GM12878 (cell line): ENCODE data around the gene KRTAP29-1. TPM values are rescaled to one million over a fixed set of nuclear protein-coding genes. Genes with fewer than 3 reads are reported as not detected.

ENCODE experiments used
- ATAC-seq: fragments of 200-7000 bp; cut with Tn5 transposase; 3 replicates; pipeline ENCODE4 v1.9.1; 2020; ENCODE audit warnings: mild to moderate bottlenecking, moderate library complexity
- BruUV-seq: library from RNA; stranded (reverse); fragments of 400-500 nt; replicated peaks from 2 replicates; lab custom pipeline; 2021; lab: Mats Ljungman, UMichigan
- CTCF ChIA-PET: fragments of 300-600 bp; sonication (Branson Sonifier 250); formaldehyde crosslinking; extraction: SDS; loops from one replicate; lab custom pipeline; 2021; ENCODE audit warnings: inconsistent platforms; lab: Yijun Ruan, JAX
- POLR2A ChIA-PET: fragments of 350-600 bp; formaldehyde crosslinking; extraction: SDS; loops from one replicate; lab custom pipeline; 2021; ENCODE audit warnings: inconsistent platforms; lab: Charles Lee
- RAD21 ChIA-PET: fragments of 300-600 bp; sonication (Branson Sonifier 250); formaldehyde crosslinking; loops from one replicate; lab custom pipeline; 2023; ENCODE audit warnings: antibody characterized with exemption; ENCODE audit not compliant: unreplicated experiment; lab: Charles Lee
- SMC1A ChIA-PET: fragments of 300-600 bp; sonication (Branson Sonifier 250); formaldehyde crosslinking; loops from one replicate; lab custom pipeline; 2023; ENCODE audit not compliant: unreplicated experiment, uncharacterized antibody; lab: Charles Lee
- DNase-seq: peaks from one replicate; pipeline ENCODE4 v3.0.0-alpha.2; 2011; ENCODE audit warnings: low read depth, low spot score
- FAIRE-seq: peaks from 3 replicates; lab custom pipeline; 2011; peaks lifted over from hg19 to GRCh38; lab: Jason Lieb, UNC
- H2AFZ ChIP-seq: 2 replicates; pipeline ENCODE4 v1.6.0; 2011; ENCODE audit warnings: low read depth, low read length, control low read depth; ENCODE audit not compliant: control insufficient read depth
- H3K27ac ChIP-seq: 2 replicates; pipeline ENCODE4 v1.5.1; 2011; ENCODE audit warnings: control low read depth; ENCODE audit not compliant: control insufficient read depth, insufficient read depth
- H3K27me3 ChIP-seq, 2 experiments: replicated peaks in 1 of 2; 2 replicates each; pipeline versions ENCODE4 v1.6.0 to v1.6.1; 2011; ENCODE audit warnings: low read length in 1 of 2; ENCODE audit not compliant: control insufficient read depth in 2 of 2, insufficient read depth in 2 of 2
- H3K36me3 ChIP-seq, 2 experiments: 2 replicates each; pipeline ENCODE4 v1.5.1; 2011; ENCODE audit warnings: low read length in 1 of 2; ENCODE audit not compliant: control insufficient read depth in 2 of 2, insufficient read depth in 2 of 2
- H3K4me1 ChIP-seq: 2 replicates; pipeline ENCODE4 v1.6.1; 2011; ENCODE audit warnings: mild to moderate bottlenecking, low read length, moderate library complexity, mixed read lengths; ENCODE audit not compliant: control insufficient read depth, insufficient read depth
- H3K4me2 ChIP-seq: 2 replicates; pipeline ENCODE4 v1.6.0; 2011; ENCODE audit warnings: control low read depth; ENCODE audit not compliant: control insufficient read depth, insufficient read depth
- H3K4me3 ChIP-seq: fragments of 200-600 bp; sonication (generic); 2 replicates; pipeline ENCODE4 v1.5.1; 2016
- H3K79me2 ChIP-seq: 2 replicates; pipeline ENCODE4 v1.6.0; 2011; ENCODE audit warnings: low read length; ENCODE audit not compliant: control insufficient read depth, insufficient read depth
- H3K9ac ChIP-seq: 2 replicates; pipeline ENCODE4 v1.8.0; 2011; ENCODE audit warnings: low read length, control low read depth, mixed read lengths; ENCODE audit not compliant: control insufficient read depth, insufficient read depth
- H3K9me3 ChIP-seq: replicated peaks from 3 replicates; pipeline ENCODE4 v1.5.1; 2011; ENCODE audit warnings: mild to moderate bottlenecking, low read length; ENCODE audit not compliant: control insufficient read depth, insufficient read depth
- H4K20me1 ChIP-seq: 2 replicates; pipeline ENCODE4 v1.6.0; 2011; ENCODE audit not compliant: control insufficient read depth, insufficient read depth
- ASH2L ChIP-seq: fragments of 300-600, 200-600 bp; sonication (generic); IDR thresholded peaks from 2 replicates; pipeline ENCODE4 v1.6.1; 2017; ENCODE audit warnings: low read depth, mild to moderate bottlenecking, borderline replicate concordance
- ATF7 ChIP-seq: fragments of 450-650 bp; IDR thresholded peaks from 2 replicates; pipeline ENCODE4 v1.6.1; 2016; ENCODE audit warnings: low read depth, mild to moderate bottlenecking
- IKZF2 ChIP-seq, 2 experiments: fragments of 450-650 bp; IDR thresholded peaks; 2 replicates each; pipeline ENCODE4 v1.6.1; 2017; ENCODE audit warnings: mild to moderate bottlenecking in 2 of 2, moderate library complexity in 2 of 2
- NFIC ChIP-seq: IDR thresholded peaks from 2 replicates; pipeline ENCODE4 v1.6.1; 2012; ENCODE audit warnings: low read depth, mild to moderate bottlenecking, inconsistent platforms, low read length, moderate library complexity
- RB1 ChIP-seq: fragments of 450-650 bp; formaldehyde crosslinking; IDR thresholded peaks from 2 replicates; pipeline ENCODE4 v1.6.1; 2017; ENCODE audit warnings: mild to moderate bottlenecking, borderline replicate concordance
- RELA ChIP-seq: fragments of 450-650 bp; IDR thresholded peaks from 2 replicates; pipeline ENCODE4 v1.8.0; 2014; ENCODE audit warnings: borderline replicate concordance; ENCODE audit not compliant: partially characterized antibody
- SREBF1 ChIP-seq: IDR thresholded peaks from 2 replicates; pipeline ENCODE4 v1.6.1; 2012; ENCODE audit warnings: mild to moderate bottlenecking, low read length
- YBX1 ChIP-seq: fragments of 450-650 bp; IDR thresholded peaks from 2 replicates; pipeline ENCODE4 v1.6.1; 2016; ENCODE audit warnings: antibody characterized with exemption
- WGBS: methylation state at CpG from one replicate; pipeline ENCODE4 v1.1.6; 2016; ENCODE audit warnings: low lambda C conversion rate; ENCODE audit not compliant: insufficient replicate concordance, insufficient coverage; ENCODE audit errors: missing lambda C conversion rate; 5-methylcytosine and 5-hydroxymethylcytosine counted together
- in situ Hi-C: fragments of 300-500 bp; cut with MboI; formaldehyde crosslinking; loops from 9 replicates; pipeline ENCODE4 v1.14.3; 2018; ENCODE audit warnings: mixed read lengths
- intact Hi-C: fragments of 100-400 bp; cut with micrococcal nuclease; formaldehyde crosslinking; loops from one replicate; pipeline ENCODE4 v1.14.2; 2022; ENCODE audit not compliant: unreplicated experiment
- polyA plus RNA-seq, 11 experiments: library from polyadenylated mRNA; depleted of rRNA in 4 of 11; unstranded in 6 of 11; stranded (reverse) in 5 of 11; fragments of >200 nt; fragmentation: Nextera tagmentation in 4 of 11; fragmentation: Illumina TruSeq in 1 of 11; extraction: Ambion mirVana in 4 of 11; extraction: Trizol in 1 of 11; gene quantifications; 1 replicate in 1 of 11; 2 replicates in 10 of 11; pipeline versions ENCODE4 v1.2.1 to v1.2.3, GENCODE V29; 2011 to 2016; ENCODE audit warnings: inconsistent platforms in 2 of 11, missing spikeins in 2 of 11, low read depth in 1 of 11
- total RNA-seq, 4 experiments: library from RNA; depleted of rRNA in 3 of 4; stranded (reverse); fragments of >200 nt in 3 of 4; fragmentation: Illumina TruSeq in 1 of 4; extraction: Trizol in 1 of 4; gene quantifications; 2 replicates each; pipeline versions ENCODE4 v1.2.1 to v1.2.3, GENCODE V29; 2013 to 2021
- TF ChIP-seq, protein P1 (sequence below): fragments of 450-650 bp; IDR thresholded peaks from 2 replicates; pipeline ENCODE4 v1.6.1; 2018; ENCODE audit warnings: mild to moderate bottlenecking, low read depth, moderate library complexity; ENCODE audit not compliant: partially characterized antibody
- TF ChIP-seq, protein P2 (sequence below), 3 experiments: IDR thresholded peaks in 2 of 3; conservative IDR thresholded peaks in 1 of 3; 2 replicates each; pipeline ENCODE4 v1.5.1; 2011; ENCODE audit warnings: low read depth in 3 of 3, low read length in 3 of 3, mild to moderate bottlenecking in 3 of 3, control low read depth in 2 of 3, moderate library complexity in 2 of 3, inconsistent platforms in 1 of 3, mixed read lengths in 1 of 3; ENCODE audit not compliant: control insufficient read depth in 2 of 3, insufficient read depth in 1 of 3; ENCODE audit errors: extremely low read depth in 1 of 3
- TF ChIP-seq, protein P3 (sequence below): fragments of 450-650 bp; IDR thresholded peaks from 2 replicates; pipeline ENCODE4 v1.6.1; 2018; ENCODE audit warnings: borderline replicate concordance, mild to moderate bottlenecking; ENCODE audit not compliant: partially characterized antibody

The KRTAP29-1 gene
- total and polyA plus RNA-seq, 10 of the 15 experiments (the other 5 are each of a cell fraction or from before 2014, with no cell fraction given) = 1.9 TPM; not detected in 9

DNA sequence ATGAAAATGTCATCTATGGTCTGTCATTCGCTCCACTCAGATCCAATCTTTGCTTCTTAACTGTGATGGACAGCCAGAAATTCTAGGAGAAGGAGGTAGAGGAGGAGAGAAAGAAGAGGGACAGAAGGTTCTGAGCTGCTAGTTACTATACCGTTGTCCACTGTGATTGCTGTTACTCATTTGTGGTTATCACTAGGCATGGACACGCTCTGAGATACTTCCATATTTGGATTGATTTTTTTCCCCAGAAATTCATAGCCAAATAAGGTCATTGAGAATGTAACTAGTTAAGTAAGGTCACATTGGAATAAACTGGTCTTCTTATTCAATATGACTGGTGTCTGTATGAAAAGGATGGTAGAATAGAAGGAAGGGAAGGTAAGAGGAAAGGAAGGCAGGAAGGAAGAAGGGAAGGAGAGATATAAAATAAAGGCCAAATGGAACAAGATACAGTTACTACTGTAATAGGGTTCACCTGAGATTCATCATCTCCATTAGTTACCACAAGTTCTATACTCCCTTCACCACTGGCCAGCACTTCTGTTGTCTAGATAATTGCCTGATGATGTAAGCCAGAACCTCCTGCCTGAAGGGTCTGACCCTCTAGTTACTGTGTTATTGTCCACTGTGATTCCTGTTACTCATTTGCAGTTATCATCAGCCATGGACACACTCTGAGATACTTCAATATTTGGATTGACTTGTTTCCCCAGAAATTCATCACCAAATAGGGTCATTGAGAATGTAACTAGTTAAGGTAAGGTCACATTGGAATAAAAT lies 24.3 kb downstream of the KRTAP29-1 start:
- 0% methylated on average over 3 of the region's 3 CpGs for WGBS
- Histone ChIP-seq H3K4me3 (no peak overlapping the region), H3K27ac (no peak overlapping the region), H3K36me3 (no peaks in the 10 kb centered on the region), H3K4me1 (no peaks in the 10 kb centered on the region), H3K79me2 (no peaks in the 10 kb centered on the region), H3K9ac (no peak overlapping the region), H2AFZ (no peak overlapping the region), H3K4me2 (no peak overlapping the region), H4K20me1 (no peaks in the 10 kb centered on the region), H3K9me3 (no peaks in the 10 kb centered on the region), H3K27me3 (no peaks in the 10 kb centered on the region)
- ATAC-seq = no peak
- TF ChIP-seq RELA (no peak), IKZF2 (IDR thresholded peaks at IDR 0.05) (no peak), ASH2L (no peak), SREBF1 (no peak), ATF7 (no peak), YBX1 (no peak), NFIC (no peak), RB1 (no peak)
- TF ChIP-seq, protein P1, sequence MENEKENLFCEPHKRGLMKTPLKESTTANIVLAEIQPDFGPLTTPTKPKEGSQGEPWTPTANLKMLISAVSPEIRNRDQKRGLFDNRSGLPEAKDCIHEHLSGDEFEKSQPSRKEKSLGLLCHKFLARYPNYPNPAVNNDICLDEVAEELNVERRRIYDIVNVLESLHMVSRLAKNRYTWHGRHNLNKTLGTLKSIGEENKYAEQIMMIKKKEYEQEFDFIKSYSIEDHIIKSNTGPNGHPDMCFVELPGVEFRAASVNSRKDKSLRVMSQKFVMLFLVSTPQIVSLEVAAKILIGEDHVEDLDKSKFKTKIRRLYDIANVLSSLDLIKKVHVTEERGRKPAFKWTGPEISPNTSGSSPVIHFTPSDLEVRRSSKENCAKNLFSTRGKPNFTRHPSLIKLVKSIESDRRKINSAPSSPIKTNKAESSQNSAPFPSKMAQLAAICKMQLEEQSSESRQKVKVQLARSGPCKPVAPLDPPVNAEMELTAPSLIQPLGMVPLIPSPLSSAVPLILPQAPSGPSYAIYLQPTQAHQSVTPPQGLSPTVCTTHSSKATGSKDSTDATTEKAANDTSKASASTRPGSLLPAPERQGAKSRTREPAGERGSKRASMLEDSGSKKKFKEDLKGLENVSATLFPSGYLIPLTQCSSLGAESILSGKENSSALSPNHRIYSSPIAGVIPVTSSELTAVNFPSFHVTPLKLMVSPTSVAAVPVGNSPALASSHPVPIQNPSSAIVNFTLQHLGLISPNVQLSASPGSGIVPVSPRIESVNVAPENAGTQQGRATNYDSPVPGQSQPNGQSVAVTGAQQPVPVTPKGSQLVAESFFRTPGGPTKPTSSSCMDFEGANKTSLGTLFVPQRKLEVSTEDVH = no peak
- TF ChIP-seq, protein P2, sequence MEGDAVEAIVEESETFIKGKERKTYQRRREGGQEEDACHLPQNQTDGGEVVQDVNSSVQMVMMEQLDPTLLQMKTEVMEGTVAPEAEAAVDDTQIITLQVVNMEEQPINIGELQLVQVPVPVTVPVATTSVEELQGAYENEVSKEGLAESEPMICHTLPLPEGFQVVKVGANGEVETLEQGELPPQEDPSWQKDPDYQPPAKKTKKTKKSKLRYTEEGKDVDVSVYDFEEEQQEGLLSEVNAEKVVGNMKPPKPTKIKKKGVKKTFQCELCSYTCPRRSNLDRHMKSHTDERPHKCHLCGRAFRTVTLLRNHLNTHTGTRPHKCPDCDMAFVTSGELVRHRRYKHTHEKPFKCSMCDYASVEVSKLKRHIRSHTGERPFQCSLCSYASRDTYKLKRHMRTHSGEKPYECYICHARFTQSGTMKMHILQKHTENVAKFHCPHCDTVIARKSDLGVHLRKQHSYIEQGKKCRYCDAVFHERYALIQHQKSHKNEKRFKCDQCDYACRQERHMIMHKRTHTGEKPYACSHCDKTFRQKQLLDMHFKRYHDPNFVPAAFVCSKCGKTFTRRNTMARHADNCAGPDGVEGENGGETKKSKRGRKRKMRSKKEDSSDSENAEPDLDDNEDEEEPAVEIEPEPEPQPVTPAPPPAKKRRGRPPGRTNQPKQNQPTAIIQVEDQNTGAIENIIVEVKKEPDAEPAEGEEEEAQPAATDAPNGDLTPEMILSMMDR (IDR thresholded peaks at IDR 0.05 in 2 of 3, conservative IDR thresholded peaks at IDR 0.05 in 1 of 3; ENCODE audit: control insufficient read depth in 2 of 3, extremely low read depth in 1 of 3, insufficient read depth in 1 of 3, low read depth in 3 of 3, low read length in 3 of 3) = no peak
- TF ChIP-seq, protein P3, sequence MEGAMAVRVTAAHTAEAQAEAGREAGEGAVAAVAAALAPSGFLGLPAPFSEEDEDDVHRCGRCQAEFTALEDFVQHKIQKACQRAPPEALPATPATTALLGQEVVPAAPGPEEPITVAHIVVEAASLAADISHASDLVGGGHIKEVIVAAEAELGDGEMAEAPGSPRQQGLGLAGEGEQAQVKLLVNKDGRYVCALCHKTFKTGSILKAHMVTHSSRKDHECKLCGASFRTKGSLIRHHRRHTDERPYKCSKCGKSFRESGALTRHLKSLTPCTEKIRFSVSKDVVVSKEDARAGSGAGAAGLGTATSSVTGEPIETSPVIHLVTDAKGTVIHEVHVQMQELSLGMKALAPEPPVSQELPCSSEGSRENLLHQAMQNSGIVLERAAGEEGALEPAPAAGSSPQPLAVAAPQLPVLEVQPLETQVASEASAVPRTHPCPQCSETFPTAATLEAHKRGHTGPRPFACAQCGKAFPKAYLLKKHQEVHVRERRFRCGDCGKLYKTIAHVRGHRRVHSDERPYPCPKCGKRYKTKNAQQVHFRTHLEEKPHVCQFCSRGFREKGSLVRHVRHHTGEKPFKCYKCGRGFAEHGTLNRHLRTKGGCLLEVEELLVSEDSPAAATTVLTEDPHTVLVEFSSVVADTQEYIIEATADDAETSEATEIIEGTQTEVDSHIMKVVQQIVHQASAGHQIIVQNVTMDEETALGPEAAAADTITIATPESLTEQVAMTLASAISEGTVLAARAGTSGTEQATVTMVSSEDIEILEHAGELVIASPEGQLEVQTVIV = no peak
- CTCF ChIA-PET = no interaction called here
- intact Hi-C loops (no loop called here), in situ Hi-C loops (no loop called here)
- no TSS peak for BruUV-seq
- RAD21 ChIA-PET = no interaction called here
- SMC1A ChIA-PET = no interaction called here
- DNase-seq = no peak
- POLR2A ChIA-PET = no interaction called here
- FAIRE-seq = no peak
